ENCODE measurements around the gene STAB2.

Gene STAB2

GRCh38 chr12:103586791-103587370 is at the start of gene STAB2:
Gene STAB2 (plus strand): TSS chr12:103587273. CDS start chr12:103587477, 204 bp downstream.
- TF ChIP-seq EZH2phosphoT487 (conservative IDR thresholded peaks at IDR 0.05; ENCODE audit: low read length), result no peak
- no peak for TF ChIP-seq CTCF (IDR thresholded peaks at IDR 0.05; ENCODE audit: insufficient read depth, low read length, poor library complexity, severe bottlenecking)
- no peak within 1 kb of the TSS for H2AFZ ChIP-seq (ENCODE audit: low read depth, low read length, severe bottlenecking)
- no peaks in the 10 kb centered on the region for H3K9me2 ChIP-seq (replicated peaks; ENCODE audit: insufficient read depth, low read length)

GRCh38 chr12:103538397-103538796 is 48.7 kb upstream of the STAB2 start:
- Histone ChIP-seq H3F3A (ENCODE audit: insufficient read depth) (no peaks in the 10 kb centered on the region), H3K4me3 (ENCODE audit: insufficient read depth, low read length, poor library complexity, severe bottlenecking) (no peak overlapping the region), H3K4me2 (ENCODE audit: low read depth, low read length, poor library complexity, severe bottlenecking) (no peak overlapping the region), H3K27me3 (ENCODE audit: low read length) (no peaks in the 10 kb centered on the region), H4K20me1 (ENCODE audit: low read depth, low read length) (no peaks in the 10 kb centered on the region), H3K9ac (ENCODE audit: low read length) (no peak overlapping the region), H3K79me2 (ENCODE audit: insufficient read depth, low read length) (no peaks in the 10 kb centered on the region), H3K36me3 (ENCODE audit: low read length) (no peaks in the 10 kb centered on the region), H2AFZ (ENCODE audit: low read depth, low read length, severe bottlenecking) (no peak overlapping the region), H3K9me2 (replicated peaks; ENCODE audit: insufficient read depth, low read length) (no peaks in the 10 kb centered on the region), H3K9me3 (ENCODE audit: insufficient read depth, low read length) (no peaks in the 10 kb centered on the region), H3K27ac (ENCODE audit: low read depth, low read length) (no peak overlapping the region)
- no peak for TF ChIP-seq CTCF (IDR thresholded peaks at IDR 0.05; ENCODE audit: insufficient read depth, low read length, poor library complexity, severe bottlenecking)
- no peak for TF ChIP-seq EZH2phosphoT487 (conservative IDR thresholded peaks at IDR 0.05; ENCODE audit: low read length)

More at GRCh38 chr12:103586791-103587370, at the start of gene STAB2:
- Histone ChIP-seq H3K27ac (ENCODE audit: low read depth, low read length) (no peak within 1 kb of the TSS), H3K79me2 (ENCODE audit: insufficient read depth, low read length) (no peaks in the 10 kb centered on the region), H3K4me3 (ENCODE audit: insufficient read depth, low read length, poor library complexity, severe bottlenecking) (no peak within 1 kb of the TSS), H3F3A (ENCODE audit: insufficient read depth) (no peaks in the 10 kb centered on the region), H3K27me3 (ENCODE audit: low read length) (no peaks in the 10 kb centered on the region), H3K9me3 (ENCODE audit: insufficient read depth, low read length) (no peaks in the 10 kb centered on the region), H3K4me2 (ENCODE audit: low read depth, low read length, poor library complexity, severe bottlenecking) (no peak within 1 kb of the TSS), H4K20me1 (ENCODE audit: low read depth, low read length) (no peaks in the 10 kb centered on the region), H3K9ac (ENCODE audit: low read length) (no peak within 1 kb of the TSS), H3K36me3 (ENCODE audit: low read length) (no peaks in the 10 kb centered on the region)

GRCh38 chr12:103540319-103540718 is 46.8 kb upstream of the STAB2 start:
- Histone ChIP-seq H3K9me3 (ENCODE audit: insufficient read depth, low read length) (no peaks in the 10 kb centered on the region), H3K4me2 (ENCODE audit: low read depth, low read length, poor library complexity, severe bottlenecking) (no peak overlapping the region), H3K9ac (ENCODE audit: low read length) (no peak overlapping the region), H3K9me2 (replicated peaks; ENCODE audit: insufficient read depth, low read length) (no peaks in the 10 kb centered on the region), H2AFZ (ENCODE audit: low read depth, low read length, severe bottlenecking) (no peak overlapping the region), H3K79me2 (ENCODE audit: insufficient read depth, low read length) (no peaks in the 10 kb centered on the region), H3K36me3 (ENCODE audit: low read length) (no peaks in the 10 kb centered on the region), H4K20me1 (ENCODE audit: low read depth, low read length) (no peaks in the 10 kb centered on the region), H3K4me3 (ENCODE audit: insufficient read depth, low read length, poor library complexity, severe bottlenecking) (no peak overlapping the region), H3K27ac (ENCODE audit: low read depth, low read length) (no peak overlapping the region), H3F3A (ENCODE audit: insufficient read depth) (no peaks in the 10 kb centered on the region), H3K27me3 (ENCODE audit: low read length) (no peaks in the 10 kb centered on the region)
- no peak for TF ChIP-seq CTCF (IDR thresholded peaks at IDR 0.05; ENCODE audit: insufficient read depth, low read length, poor library complexity, severe bottlenecking)

All from SU-DHL-6 (cell line).